ENCODE results near the gene DUSP8.

DUSP8 gene

GRCh38 chr11:1523779-1524178 is 48.3 kb downstream of the DUSP8 start:
- no peaks in the 10 kb centered on the region for H3K36me3 ChIP-seq (ENCODE audit: insufficient read depth, low read length)
- no peak overlapping the region for H2AFZ ChIP-seq (ENCODE audit: low read length)
- H3K9me3 ChIP-seq (ENCODE audit: insufficient read depth, low read depth, low read length), result no peaks in the 10 kb centered on the region
- no peaks in the 10 kb centered on the region for H3K27me3 ChIP-seq (ENCODE audit: insufficient read depth, low read length, poor library complexity, severe bottlenecking)
- peaks cover 22% of the 10 kb centered on the region for H4K20me1 ChIP-seq (ENCODE audit: insufficient read depth, low read length, poor library complexity, severe bottlenecking)
- no peak overlapping the region for H3K4me2 ChIP-seq (ENCODE audit: low read depth, low read length, poor library complexity, severe bottlenecking)
- H3K4me1 ChIP-seq (ENCODE audit: insufficient read depth, low read length, poor library complexity, severe bottlenecking), result no peaks in the 10 kb centered on the region
- no peak for TF ChIP-seq EZH2phosphoT487 (IDR thresholded peaks at IDR 0.05; ENCODE audit: borderline replicate concordance)
- TF ChIP-seq, protein P1, sequence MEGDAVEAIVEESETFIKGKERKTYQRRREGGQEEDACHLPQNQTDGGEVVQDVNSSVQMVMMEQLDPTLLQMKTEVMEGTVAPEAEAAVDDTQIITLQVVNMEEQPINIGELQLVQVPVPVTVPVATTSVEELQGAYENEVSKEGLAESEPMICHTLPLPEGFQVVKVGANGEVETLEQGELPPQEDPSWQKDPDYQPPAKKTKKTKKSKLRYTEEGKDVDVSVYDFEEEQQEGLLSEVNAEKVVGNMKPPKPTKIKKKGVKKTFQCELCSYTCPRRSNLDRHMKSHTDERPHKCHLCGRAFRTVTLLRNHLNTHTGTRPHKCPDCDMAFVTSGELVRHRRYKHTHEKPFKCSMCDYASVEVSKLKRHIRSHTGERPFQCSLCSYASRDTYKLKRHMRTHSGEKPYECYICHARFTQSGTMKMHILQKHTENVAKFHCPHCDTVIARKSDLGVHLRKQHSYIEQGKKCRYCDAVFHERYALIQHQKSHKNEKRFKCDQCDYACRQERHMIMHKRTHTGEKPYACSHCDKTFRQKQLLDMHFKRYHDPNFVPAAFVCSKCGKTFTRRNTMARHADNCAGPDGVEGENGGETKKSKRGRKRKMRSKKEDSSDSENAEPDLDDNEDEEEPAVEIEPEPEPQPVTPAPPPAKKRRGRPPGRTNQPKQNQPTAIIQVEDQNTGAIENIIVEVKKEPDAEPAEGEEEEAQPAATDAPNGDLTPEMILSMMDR (conservative IDR thresholded peaks at IDR 0.05; ENCODE audit: low read length), result no peak
- H3F3A ChIP-seq (ENCODE audit: low read depth), result no peaks in the 10 kb centered on the region
- peaks cover 71% of the 10 kb centered on the region for H3K79me2 ChIP-seq (ENCODE audit: insufficient read depth, low read length)
- H3K4me3 ChIP-seq (ENCODE audit: low read length, poor library complexity, severe bottlenecking), result no peak overlapping the region
- H3K9me2 ChIP-seq (replicated peaks; ENCODE audit: low read depth, low read length), result no peaks in the 10 kb centered on the region
- no peak overlapping the region for H3K9ac ChIP-seq (ENCODE audit: low read depth, low read length, poor library complexity, severe bottlenecking)

DNA sequence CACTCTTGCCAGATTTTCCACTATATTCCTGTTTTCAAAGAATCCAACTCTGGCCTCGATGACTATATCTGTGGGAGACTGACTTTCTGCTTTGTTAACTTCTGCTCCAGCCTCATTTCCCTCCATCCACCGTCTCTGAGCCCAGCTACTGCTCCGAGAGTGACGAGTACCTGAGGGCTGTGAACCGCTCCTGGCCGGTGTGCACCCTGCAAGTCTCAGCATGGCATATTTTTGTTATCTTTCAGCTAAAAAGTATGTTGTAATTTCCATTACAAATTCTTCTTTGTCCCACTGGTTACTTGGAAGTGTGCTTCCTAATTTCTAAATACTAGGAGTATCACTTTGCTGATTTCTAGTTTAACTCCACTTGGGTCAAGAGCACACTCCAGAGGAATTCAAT is 49.0 kb downstream of the DUSP8 start:
- H3K9me2 ChIP-seq (replicated peaks; ENCODE audit: low read depth, low read length), result no peaks in the 10 kb centered on the region
- H3K4me3 ChIP-seq (ENCODE audit: low read length, poor library complexity, severe bottlenecking), result no peak overlapping the region
- H2AFZ ChIP-seq (ENCODE audit: low read length), result no peak overlapping the region
- H3K79me2 ChIP-seq (ENCODE audit: insufficient read depth, low read length), result peaks cover 64% of the 10 kb centered on the region
- no peaks in the 10 kb centered on the region for H3K27me3 ChIP-seq (ENCODE audit: insufficient read depth, low read length, poor library complexity, severe bottlenecking)
- H4K20me1 ChIP-seq (ENCODE audit: insufficient read depth, low read length, poor library complexity, severe bottlenecking), result peaks cover 26% of the 10 kb centered on the region
- H3K9ac ChIP-seq (ENCODE audit: low read depth, low read length, poor library complexity, severe bottlenecking), result no peak overlapping the region
- no peak for TF ChIP-seq EZH2phosphoT487 (IDR thresholded peaks at IDR 0.05; ENCODE audit: borderline replicate concordance)
- TF ChIP-seq, protein P1 (conservative IDR thresholded peaks at IDR 0.05; ENCODE audit: low read length), result no peak
- H3K9me3 ChIP-seq (ENCODE audit: insufficient read depth, low read depth, low read length), result no peaks in the 10 kb centered on the region
- H3F3A ChIP-seq (ENCODE audit: low read depth), result no peaks in the 10 kb centered on the region
- H3K36me3 ChIP-seq (ENCODE audit: insufficient read depth, low read length), result no peaks in the 10 kb centered on the region
- no peak overlapping the region for H3K4me2 ChIP-seq (ENCODE audit: low read depth, low read length, poor library complexity, severe bottlenecking)
- no peaks in the 10 kb centered on the region for H3K4me1 ChIP-seq (ENCODE audit: insufficient read depth, low read length, poor library complexity, severe bottlenecking)

GRCh38 chr11:1522081-1522424 is 50.0 kb downstream of the DUSP8 start:
- no peaks in the 10 kb centered on the region for H3K4me1 ChIP-seq (ENCODE audit: insufficient read depth, low read length, poor library complexity, severe bottlenecking)
- no peaks in the 10 kb centered on the region for H3K9me2 ChIP-seq (replicated peaks; ENCODE audit: low read depth, low read length)
- peaks cover 60% of the 10 kb centered on the region for H3K79me2 ChIP-seq (ENCODE audit: insufficient read depth, low read length)
- no peaks in the 10 kb centered on the region for H3K36me3 ChIP-seq (ENCODE audit: insufficient read depth, low read length)
- peaks cover 26% of the 10 kb centered on the region for H4K20me1 ChIP-seq (ENCODE audit: insufficient read depth, low read length, poor library complexity, severe bottlenecking)
- H3K9ac ChIP-seq (ENCODE audit: low read depth, low read length, poor library complexity, severe bottlenecking), result no peak overlapping the region
- no peaks in the 10 kb centered on the region for H3K9me3 ChIP-seq (ENCODE audit: insufficient read depth, low read depth, low read length)
- H3K4me2 ChIP-seq (ENCODE audit: low read depth, low read length, poor library complexity, severe bottlenecking), result no peak overlapping the region
- no peak for TF ChIP-seq EZH2phosphoT487 (IDR thresholded peaks at IDR 0.05; ENCODE audit: borderline replicate concordance)
- TF ChIP-seq, protein P1 (conservative IDR thresholded peaks at IDR 0.05; ENCODE audit: low read length), result no peak
- no peaks in the 10 kb centered on the region for H3F3A ChIP-seq (ENCODE audit: low read depth)
- no peak overlapping the region for H3K4me3 ChIP-seq (ENCODE audit: low read length, poor library complexity, severe bottlenecking)
- no peaks in the 10 kb centered on the region for H3K27me3 ChIP-seq (ENCODE audit: insufficient read depth, low read length, poor library complexity, severe bottlenecking)
- no peak overlapping the region for H2AFZ ChIP-seq (ENCODE audit: low read length)
